Ascending aorta (tissue), 2 donors: Measurements from ENCODE around the gene RPL13. TPM values are rescaled to one million over a fixed set of nuclear protein-coding genes. Genes with fewer than 3 reads are reported as not detected.

Experiments
- DNase-seq, 2 donors: peaks; one replicate each; pipeline ENCODE4 v3.0.0-alpha.2; 2019; ENCODE audit warnings: low spot score in 2 of 2
- H3K27ac ChIP-seq, 2 donors: fragments of 200-600 bp; sonication (generic); one replicate each; pipeline ENCODE4 v1.5.1; 2016 to 2017; ENCODE audit warnings: mild to moderate bottlenecking in 1 of 2
- H3K27me3 ChIP-seq: fragments of 200-600 bp; sonication (generic); one replicate; pipeline ENCODE4 v1.5.1; 2017
- H3K36me3 ChIP-seq, 2 donors: fragments of 200-600 bp; sonication (generic); one replicate each; pipeline ENCODE4 v1.5.1; 2016
- H3K4me1 ChIP-seq, 2 donors: fragments of 200-600 bp; sonication (generic); one replicate each; pipeline ENCODE4 v1.5.1; 2016 to 2017; ENCODE audit warnings: mild to moderate bottlenecking in 1 of 2
- H3K4me3 ChIP-seq, 2 donors: fragments of 200-600 bp; sonication (generic); one replicate each; pipeline ENCODE4 v1.5.1; 2016 to 2017; ENCODE audit warnings: mild to moderate bottlenecking in 1 of 2
- H3K9me3 ChIP-seq, 2 donors: fragments of 200-600 bp; sonication (generic); one replicate each; pipeline ENCODE4 v1.5.1; 2016
- CTCF ChIP-seq, 3 experiments: fragments of 200-600 bp in 2 of 3; fragments of 450-650 bp in 1 of 3; sonication (generic) in 2 of 3; IDR thresholded peaks; one replicate each; pipeline ENCODE4 v1.5.1; 2016 to 2019; ENCODE audit warnings: antibody characterized with exemption in 3 of 3, mild to moderate bottlenecking in 1 of 3, moderate library complexity in 1 of 3
- intact Hi-C: fragments of 100-400 bp; cut with DNase I; formaldehyde crosslinking; loops from one replicate; pipeline ENCODE4 v1.15.1; 2023
- total RNA-seq: library from RNA; depleted of rRNA; stranded (reverse); fragments of >200 nt; gene quantifications from one replicate; pipeline ENCODE4 v1.1.0, GENCODE V29; 2016

The RPL13 gene
- total RNA-seq, 1 donor from 2014 or later = 8,360 TPM

GRCh38 chr16:89600427-89600826 lies 39.9 kb downstream of the RPL13 start:
- H3K9me3 ChIP-seq = no peaks in the 10 kb centered on the region
- no peak overlapping the region for H3K4me3 ChIP-seq
- no peak for TF ChIP-seq CTCF (IDR thresholded peaks at IDR 0.05)
- H3K36me3 ChIP-seq = no peaks in the 10 kb centered on the region
- intact Hi-C loops = no loop called here
- H3K4me1 ChIP-seq = no peaks in the 10 kb centered on the region
- no peak for DNase-seq
- no peak overlapping the region for H3K27ac ChIP-seq
- H3K27me3 ChIP-seq = no peaks in the 10 kb centered on the region

GRCh38 chr16:89600956-89601355 lies 40.5 kb downstream of the RPL13 start:
- Histone ChIP-seq H3K4me1 (no peaks in the 10 kb centered on the region), H3K4me3 (no peak overlapping the region), H3K36me3 (no peaks in the 10 kb centered on the region), H3K27me3 (no peaks in the 10 kb centered on the region), H3K9me3 (no peaks in the 10 kb centered on the region), H3K27ac (no peak overlapping the region)
- intact Hi-C loops = no loop called here
- no peak for DNase-seq
- no peak for TF ChIP-seq CTCF (IDR thresholded peaks at IDR 0.05)

DNA sequence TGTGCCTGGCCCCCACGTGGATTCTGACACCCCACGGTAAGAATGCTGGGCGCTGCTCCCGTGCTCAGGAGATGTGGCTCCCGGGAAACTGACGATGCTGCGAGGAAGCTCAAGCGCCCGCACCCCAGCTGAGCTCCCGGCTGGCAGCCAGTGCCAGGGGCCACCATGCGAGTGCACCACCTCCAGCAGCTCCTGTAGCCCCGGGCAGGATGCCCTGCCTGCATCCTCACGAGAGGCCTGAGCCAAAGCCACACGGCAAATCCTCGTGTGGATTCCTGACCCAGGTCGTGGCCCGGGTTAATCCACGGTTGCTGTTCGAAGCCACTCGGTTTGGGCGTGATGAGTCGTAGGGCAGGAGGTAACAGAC lies 41.4 kb downstream of the RPL13 start:
- Histone ChIP-seq H3K27ac (no peak overlapping the region), H3K27me3 (no peaks in the 10 kb centered on the region), H3K4me3 (no peak overlapping the region), H3K9me3 (no peaks in the 10 kb centered on the region), H3K4me1 (no peaks in the 10 kb centered on the region), H3K36me3 (no peaks in the 10 kb centered on the region)
- TF ChIP-seq CTCF (IDR thresholded peaks at IDR 0.05) = no peak
- intact Hi-C loops = no loop called here
- no peak for DNase-seq

DNA sequence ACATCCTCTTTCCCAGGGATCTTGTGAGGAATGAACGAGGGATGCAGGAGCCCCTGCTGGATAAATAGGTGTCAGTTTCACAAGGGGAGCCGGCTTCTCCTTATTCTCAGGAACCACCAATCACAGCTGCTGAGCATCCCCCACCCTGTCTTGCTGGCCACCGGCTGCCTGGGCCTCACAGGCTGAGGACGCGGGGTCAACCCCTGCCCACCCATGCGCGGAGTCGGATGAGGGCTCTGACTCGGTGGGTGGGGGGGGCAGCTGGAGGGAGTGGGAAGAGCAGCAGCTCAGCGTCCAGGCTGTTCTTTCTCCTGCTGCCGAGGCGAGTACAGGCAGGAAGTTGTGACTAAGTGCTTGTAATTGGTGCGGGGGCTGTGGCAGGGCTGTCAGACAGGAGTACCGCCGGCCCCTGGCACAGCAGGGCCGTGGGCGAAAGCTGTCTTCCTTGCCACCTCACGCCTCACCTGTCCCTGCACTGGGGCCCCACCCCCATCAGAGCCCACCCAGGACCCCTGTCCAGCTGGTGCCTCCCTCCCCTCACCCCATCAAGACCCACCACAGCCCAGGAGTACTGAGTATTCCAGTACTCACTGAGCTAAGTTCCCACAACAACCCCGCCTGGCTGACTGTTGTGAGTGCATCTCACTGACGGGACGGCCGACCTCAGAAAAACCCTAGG lies 41.9 kb downstream of the RPL13 start:
- Histone ChIP-seq H3K36me3 (no peaks in the 10 kb centered on the region), H3K4me3 (no peak overlapping the region)

DNA sequence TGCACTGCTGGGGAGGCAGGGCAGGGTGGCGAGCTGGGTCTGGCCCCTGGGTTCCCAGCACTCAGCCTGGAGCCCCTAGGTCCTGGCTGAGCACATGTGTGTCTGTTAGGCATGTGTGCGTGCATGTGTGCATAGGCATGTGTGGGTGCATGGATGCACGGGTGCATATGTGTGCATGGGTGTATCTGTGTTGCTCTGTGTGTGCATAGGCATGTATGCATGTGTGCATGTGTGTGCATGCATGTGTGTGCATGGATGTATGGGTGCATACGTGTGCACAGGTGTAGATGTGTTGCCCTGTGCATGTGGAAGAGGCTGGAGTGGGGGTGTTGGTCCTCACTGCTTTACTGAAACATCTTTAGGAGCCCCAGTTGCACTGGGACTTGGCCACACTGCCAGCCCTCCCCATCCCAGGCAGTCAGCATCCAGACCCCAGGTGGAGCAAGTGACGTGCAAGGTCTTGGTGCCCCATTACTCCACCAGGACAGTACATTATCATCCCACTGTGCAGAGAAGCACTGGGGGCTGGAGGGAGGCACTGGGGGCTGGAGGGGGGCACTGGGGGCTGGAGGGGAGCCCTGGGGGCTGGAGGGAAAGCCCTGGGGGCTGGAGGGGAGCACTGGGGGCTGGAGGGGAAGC lies 42.6 kb downstream of the RPL13 start:
- H3K27me3 ChIP-seq = no peaks in the 10 kb centered on the region
- H3K36me3 ChIP-seq = no peaks in the 10 kb centered on the region
- no peaks in the 10 kb centered on the region for H3K9me3 ChIP-seq
- intact Hi-C loops = no loop called here
- TF ChIP-seq CTCF (IDR thresholded peaks at IDR 0.05) = no peak
- no peak overlapping the region for H3K27ac ChIP-seq
- no peak overlapping the region for H3K4me3 ChIP-seq
- no peak for DNase-seq
- H3K4me1 ChIP-seq = no peaks in the 10 kb centered on the region

More for the DNA sequence above, 41.9 kb downstream of the RPL13 start:
- Histone ChIP-seq H3K27me3 (no peaks in the 10 kb centered on the region), H3K27ac (no peak overlapping the region), H3K4me1 (no peaks in the 10 kb centered on the region), H3K9me3 (no peaks in the 10 kb centered on the region)
- no peak for TF ChIP-seq CTCF (IDR thresholded peaks at IDR 0.05)
- DNase-seq = peak in 1 of 2 donors; percentile 22
- intact Hi-C loops = no loop called here
